NCI-H524 treated with DMSO at 0.1 percent for 48 hours (cell line): Measurements from ENCODE around the gene KCNJ4.

Source experiments
- DNase-seq: peaks from one replicate; lab custom pipeline; 2025; lab: John Stamatoyannopoulos, UW

Gene KCNJ4

DNA sequence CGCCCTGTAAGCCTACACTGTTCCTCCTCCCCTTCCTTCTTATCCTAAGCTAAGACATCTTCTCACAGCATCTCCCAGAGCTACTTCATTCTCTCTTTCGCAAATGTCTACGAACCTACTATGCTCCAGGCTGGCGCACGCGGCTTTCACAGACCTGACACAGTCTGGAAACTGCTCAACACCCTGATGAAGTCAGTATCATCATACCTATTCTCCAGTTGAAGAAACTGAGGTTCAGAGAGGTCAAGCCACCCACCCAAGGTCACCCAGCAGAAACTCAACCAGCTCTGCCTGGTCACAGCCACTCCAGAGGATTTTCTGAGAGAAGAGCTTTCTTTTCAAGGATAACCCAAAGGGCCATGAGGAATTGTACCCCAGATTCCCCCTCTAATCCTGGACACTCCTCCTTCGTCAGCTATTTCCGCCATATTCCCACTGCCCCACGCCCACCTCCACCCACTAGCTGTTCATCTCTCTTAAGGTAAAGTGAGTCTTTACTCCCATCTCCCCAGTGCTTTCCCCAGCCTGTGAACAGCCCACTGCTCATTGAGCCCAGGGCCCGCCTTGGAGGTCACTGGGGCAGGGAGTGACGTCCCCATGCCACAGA is 1.8 kb downstream of the KCNJ4 start:
- DNase-seq, result no peak

DNA sequence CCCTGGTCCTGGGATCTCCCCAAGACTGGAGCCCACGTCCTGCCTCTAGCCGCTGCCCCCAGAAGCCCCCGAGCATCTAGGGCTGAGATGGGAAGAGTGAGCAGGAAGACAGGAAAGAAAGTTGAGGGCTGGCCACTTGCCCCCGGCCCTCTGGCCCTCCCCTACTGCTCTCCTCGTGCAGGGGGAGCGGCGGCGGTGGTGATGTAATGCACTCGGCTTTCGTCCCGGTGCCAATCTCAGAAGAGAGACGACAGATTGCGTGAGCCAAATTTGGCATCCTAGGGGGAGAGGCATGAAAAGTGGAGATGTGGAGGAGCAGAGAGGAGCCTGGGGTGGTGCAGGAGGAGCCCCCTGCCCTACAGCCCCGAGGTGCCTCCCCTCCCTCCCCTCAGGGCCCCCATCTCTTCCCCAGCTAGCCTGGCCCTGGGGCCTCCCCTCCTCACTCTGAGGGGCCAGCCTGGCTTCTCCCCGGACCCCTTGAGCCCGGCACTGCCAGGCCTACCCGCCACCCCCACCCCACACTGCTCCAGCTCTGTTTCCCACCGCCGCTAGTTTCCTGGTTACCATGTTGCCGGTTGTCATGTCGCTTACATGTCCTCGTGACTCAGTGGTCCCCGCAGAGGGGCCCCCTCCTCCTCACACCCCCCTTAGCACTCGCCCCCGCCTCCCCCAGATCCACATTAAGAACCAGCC is 2.5 kb downstream of the KCNJ4 start:
- DNase-seq, result no peak

DNA sequence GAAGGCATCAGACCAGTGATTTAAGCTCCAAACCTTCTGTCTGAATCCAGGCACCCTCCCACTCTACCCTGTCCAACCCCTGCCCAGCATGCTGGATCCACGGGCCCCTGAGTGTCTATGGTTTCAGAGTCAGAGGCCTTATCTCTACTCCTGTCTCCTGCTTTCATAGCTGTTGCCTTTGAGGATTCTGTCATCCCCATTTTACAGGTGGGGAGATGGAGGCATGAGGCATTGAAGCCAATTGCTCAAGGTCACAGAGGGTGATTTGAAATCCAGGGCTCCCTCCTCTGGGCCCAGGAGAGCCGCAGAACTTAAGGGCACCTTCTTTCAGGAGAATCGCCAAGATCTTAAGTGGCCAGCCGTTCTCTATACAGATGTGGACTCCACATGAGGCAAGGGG is 3.1 kb downstream of the KCNJ4 start:
- no peak for DNase-seq

DNA sequence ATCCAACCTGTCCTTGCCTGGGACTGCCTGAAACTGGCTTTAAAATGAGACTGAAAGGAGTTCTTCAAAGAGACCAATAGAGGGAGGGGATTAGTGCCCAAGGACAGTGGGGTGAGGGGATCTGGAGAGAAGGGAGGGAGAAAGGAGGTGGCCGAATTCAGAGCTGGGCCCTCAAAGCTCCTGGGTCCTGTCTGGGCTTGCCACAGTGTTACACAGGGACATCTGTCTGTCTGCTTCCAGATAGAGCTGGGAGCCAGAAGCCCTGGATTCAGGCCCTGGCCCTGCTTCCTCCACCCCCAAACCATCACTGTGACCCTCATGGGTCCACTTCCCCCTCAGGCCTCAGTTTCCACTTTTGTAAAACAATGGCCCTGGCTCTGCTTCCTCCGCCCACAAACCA is 3.6 kb downstream of the KCNJ4 start:
- DNase-seq, result no peak

GRCh38 chr22:38450234-38450797 is 4.7 kb downstream of the KCNJ4 start:
- no peak for DNase-seq

DNA sequence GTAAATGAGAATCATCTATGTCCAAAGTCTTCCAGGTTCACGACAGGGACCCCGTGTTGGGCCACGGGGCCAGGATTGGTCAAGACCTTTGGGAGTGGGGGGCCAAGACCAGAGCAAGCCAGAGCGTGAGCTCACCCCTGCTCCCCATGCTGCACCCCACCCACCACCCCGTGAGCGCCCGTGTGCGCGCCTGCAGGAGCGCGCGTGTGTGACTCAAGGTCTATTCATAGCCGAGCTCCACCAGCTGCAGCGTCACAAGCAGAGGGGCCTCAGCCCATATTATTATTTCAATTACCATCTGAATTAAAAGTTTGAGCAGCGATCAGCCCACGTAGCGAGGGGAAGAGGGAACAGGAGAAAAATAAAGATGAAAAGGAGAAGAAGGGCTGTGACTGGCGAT is 5.2 kb downstream of the KCNJ4 start:
- no peak for DNase-seq

- DNase-seq, result no peak
Observed at GRCh38 chr22:38448945-38449745, 5.9 kb downstream of the KCNJ4 start.

GRCh38 chr22:38446018-38446601 is 8.9 kb downstream of the KCNJ4 start:
- no peak for DNase-seq

DNA sequence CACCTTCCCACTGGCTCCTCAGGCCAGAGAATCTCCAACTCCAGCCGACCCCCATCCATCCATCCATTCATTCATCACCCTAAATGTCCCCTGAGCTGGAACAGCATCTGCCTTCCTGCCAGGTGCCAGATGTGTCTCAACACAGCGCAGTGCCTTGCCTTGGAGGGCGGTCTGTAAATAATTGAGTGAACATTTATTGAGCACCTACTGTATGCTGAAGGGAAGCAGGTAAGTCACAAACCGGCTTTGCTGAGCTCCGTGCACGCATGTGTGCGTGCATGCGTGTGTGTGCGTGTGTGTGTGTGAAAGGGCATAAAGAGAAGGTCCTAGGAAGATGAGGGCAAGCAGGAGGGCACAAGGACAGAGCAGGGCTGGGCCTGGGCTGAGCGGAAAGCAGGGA is 10.2 kb downstream of the KCNJ4 start:
- no peak for DNase-seq

GRCh38 chr22:38443628-38444521 is 11.1 kb downstream of the KCNJ4 start:
- no peak for DNase-seq

DNA sequence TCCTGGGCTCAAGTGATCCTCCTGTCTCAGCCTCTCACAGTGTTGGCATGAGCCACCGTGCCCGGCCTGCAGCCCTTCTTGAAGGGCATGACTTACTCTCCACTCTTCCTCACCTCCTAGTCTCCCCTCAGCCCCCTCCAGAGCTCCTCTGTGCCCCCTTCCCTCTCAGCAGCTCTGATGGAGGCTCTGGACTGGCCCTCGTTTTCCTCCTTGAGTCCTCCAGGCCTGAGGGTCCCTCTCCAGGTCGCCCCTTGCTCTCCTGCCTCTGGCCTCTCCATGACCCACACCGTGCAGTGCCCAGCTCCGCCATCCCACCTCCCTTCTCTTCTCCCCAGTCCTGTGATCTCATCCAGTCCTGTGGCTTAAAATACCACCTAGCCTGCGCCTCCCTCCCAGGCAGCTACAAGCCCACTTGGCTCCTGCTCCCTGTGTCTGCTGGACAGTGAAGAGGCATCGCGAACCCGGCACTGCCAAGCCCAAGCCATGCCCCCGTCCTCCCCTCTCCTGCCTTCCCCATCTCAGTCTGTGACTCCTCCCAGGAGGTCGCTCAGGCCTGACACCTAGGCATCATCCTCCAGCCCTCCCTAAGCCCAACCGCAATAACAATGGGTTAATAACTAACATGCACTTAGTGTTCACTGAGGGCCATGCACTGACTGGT is 11.9 kb downstream of the KCNJ4 start:
- DNase-seq, result no peak

GRCh38 chr22:38441620-38442287 is 13.2 kb downstream of the KCNJ4 start:
- no peak for DNase-seq

DNA sequence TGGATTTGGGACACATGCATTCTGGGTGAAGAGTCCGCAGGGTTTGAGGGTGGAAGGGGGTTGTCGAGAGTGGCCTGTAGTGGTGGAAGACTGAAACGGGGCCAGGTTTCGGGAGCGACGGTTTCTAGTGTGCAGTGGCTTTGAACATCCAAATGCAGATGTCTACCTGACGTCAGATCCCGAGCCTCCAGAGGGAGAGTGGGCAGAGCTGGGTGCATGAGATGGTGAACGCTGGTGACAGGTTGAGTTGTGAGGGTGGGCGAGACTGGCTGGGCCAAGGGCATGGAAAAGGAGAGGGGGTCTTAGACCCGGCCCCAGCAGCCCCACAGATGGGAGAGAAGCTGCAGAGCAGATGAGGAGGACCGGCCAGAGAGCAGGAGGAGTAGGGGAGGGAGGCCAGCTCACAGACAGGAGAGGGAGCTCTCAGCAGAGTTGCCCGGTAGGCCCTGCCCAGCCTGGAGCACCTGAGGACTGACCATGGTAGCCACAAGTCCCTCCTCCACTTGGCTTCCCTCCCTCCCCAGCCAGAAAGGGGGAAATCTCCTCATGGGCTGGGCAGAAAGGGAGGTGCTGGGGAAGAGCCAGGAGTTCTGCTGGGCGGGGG is 14.2 kb downstream of the KCNJ4 start:
- DNase-seq, result no peak

DNA sequence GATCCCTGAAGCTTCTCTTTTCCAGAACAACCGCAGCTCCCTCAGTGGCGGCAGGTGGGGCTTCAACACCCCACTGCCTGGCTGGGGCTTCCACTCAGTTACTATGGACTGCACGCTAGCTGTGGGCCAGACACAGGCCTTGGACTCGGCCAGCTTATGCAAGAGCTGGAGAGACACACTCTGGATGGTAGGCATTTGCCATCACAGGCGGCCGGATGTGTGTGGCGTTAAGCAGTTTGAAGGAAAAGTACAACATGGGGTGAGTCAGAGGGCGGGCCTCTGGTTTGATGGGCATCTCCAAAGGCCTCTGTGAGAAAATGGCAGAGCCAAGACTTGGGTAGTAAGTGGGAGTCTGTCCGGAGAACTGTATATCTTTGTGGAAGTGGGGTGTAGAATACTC is 17.6 kb downstream of the KCNJ4 start:
- no peak for DNase-seq

GRCh38 chr22:38436629-38437395 is 18.2 kb downstream of the KCNJ4 start:
- DNase-seq, result no peak

- DNase-seq, result no peak
Observed at GRCh38 chr22:38435965-38436364, 19.0 kb downstream of the KCNJ4 start.

GRCh38 chr22:38435010-38435409 is 20.0 kb downstream of the KCNJ4 start:
- DNase-seq, result no peak

DNA sequence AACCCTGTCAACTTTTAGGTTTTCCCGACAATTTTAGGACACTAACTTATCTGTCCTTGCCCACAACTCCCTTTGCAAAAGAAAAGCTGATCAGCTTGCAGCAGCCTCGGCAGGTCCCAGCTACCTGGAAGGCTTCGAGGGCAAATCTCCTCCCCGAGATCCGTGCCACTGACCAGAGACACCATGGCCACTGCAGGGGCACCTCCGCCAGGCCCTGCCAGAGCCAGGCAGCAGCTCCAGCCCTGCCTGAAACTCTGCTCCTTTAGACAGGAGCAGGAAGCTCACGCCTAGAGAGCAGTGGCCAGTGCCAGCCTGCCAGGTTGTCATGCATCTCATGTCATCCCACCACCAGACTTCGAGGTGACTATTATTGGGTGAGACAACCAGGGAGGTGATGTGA is 21.1 kb downstream of the KCNJ4 start:
- no peak for DNase-seq

GRCh38 chr22:38432264-38432663 is 22.7 kb downstream of the KCNJ4 start:
- DNase-seq, result no peak
